CD14-positive monocyte (primary cell): ENCODE measurements around the gene BCAT1. TPM values are rescaled to one million over a fixed set of nuclear protein-coding genes. Genes with fewer than 3 reads are reported as not detected.

ENCODE experiments used
- DNase-seq, 3 donors: peaks; one replicate each; pipeline ENCODE4 v3.0.0-alpha.2; 2011 to 2022
- H2AFZ ChIP-seq: 2 replicates; pipeline ENCODE4 v1.6.0; 2012; ENCODE audit warnings: mild to moderate bottlenecking, low read depth, low read length, inconsistent platforms; ENCODE audit not compliant: insufficient read depth, poor library complexity, severe bottlenecking
- H3K27ac ChIP-seq, 2 donors: 1 replicate in 1 of 2; 2 replicates in 1 of 2; pipeline ENCODE4 v1.5.1; 2012 to 2013; ENCODE audit warnings: low read length in 2 of 2, control low read depth in 1 of 2, inconsistent platforms in 1 of 2, low read depth in 1 of 2, mild to moderate bottlenecking in 1 of 2
- H3K27me3 ChIP-seq, 2 donors: one replicate each; pipeline versions ENCODE4 v1.6.0 to v1.6.1; 2011 to 2013; ENCODE audit warnings: low read length in 2 of 2; ENCODE audit not compliant: control insufficient read depth in 2 of 2, insufficient read depth in 2 of 2
- H3K36me3 ChIP-seq, 2 donors: replicated peaks in 1 of 2; 1 replicate in 1 of 2; 2 replicates in 1 of 2; pipeline versions ENCODE4 v1.5.1 to v1.6.1; 2012 to 2013; ENCODE audit warnings: low read length in 2 of 2, control low read depth in 1 of 2, inconsistent platforms in 1 of 2, mild to moderate bottlenecking in 1 of 2; ENCODE audit not compliant: insufficient read depth in 2 of 2, control insufficient read depth in 1 of 2
- H3K4me1 ChIP-seq, 2 donors: 1 replicate in 1 of 2; 2 replicates in 1 of 2; pipeline versions ENCODE4 v1.5.1 to v1.6.1; 2012 to 2013; ENCODE audit warnings: low read length in 2 of 2, control low read depth in 1 of 2, inconsistent platforms in 1 of 2, mild to moderate bottlenecking in 1 of 2, moderate library complexity in 1 of 2; ENCODE audit not compliant: insufficient read depth in 2 of 2, control insufficient read depth in 1 of 2
- H3K4me2 ChIP-seq: replicated peaks from 2 replicates; pipeline ENCODE3; 2012; ENCODE audit warnings: low read length, moderate library complexity, mild to moderate bottlenecking; ENCODE audit not compliant: poor library complexity, severe bottlenecking; ENCODE audit errors: extremely low read depth
- H3K4me3 ChIP-seq, 3 experiments: fragments of 200-600 bp in 1 of 3; sonication (generic) in 1 of 3; replicated peaks in 1 of 3; 1 replicate in 2 of 3; 2 replicates in 1 of 3; pipeline ENCODE4 v1.5.1; 2011 to 2013; ENCODE audit warnings: low read length in 3 of 3, mild to moderate bottlenecking in 3 of 3, control low read depth in 2 of 3, low read depth in 2 of 3, inconsistent platforms in 1 of 3, moderate library complexity in 1 of 3
- H3K79me2 ChIP-seq: 2 replicates; pipeline ENCODE4 v1.6.0; 2012; ENCODE audit warnings: mild to moderate bottlenecking, control low read depth, inconsistent platforms, low read length, moderate library complexity; ENCODE audit not compliant: insufficient read depth
- H3K9ac ChIP-seq: 2 replicates; pipeline ENCODE4 v1.6.0; 2017; ENCODE audit warnings: low read length, mild to moderate bottlenecking; ENCODE audit not compliant: insufficient read depth, poor library complexity, severe bottlenecking
- H3K9me3 ChIP-seq, 2 donors: replicated peaks in 1 of 2; 1 replicate in 1 of 2; 2 replicates in 1 of 2; pipeline versions ENCODE4 v1.5.1 to v1.6.1; 2012 to 2013; ENCODE audit warnings: low read length in 2 of 2, control low read depth in 1 of 2; ENCODE audit not compliant: control insufficient read depth in 1 of 2, insufficient read depth in 1 of 2
- H4K20me1 ChIP-seq: 2 replicates; pipeline ENCODE4 v1.6.0; 2012; ENCODE audit warnings: mild to moderate bottlenecking, low read length, control low read depth, moderate library complexity; ENCODE audit not compliant: insufficient read depth
- H3K27ac Mint-ChIP-seq, 7 donors: one replicate each; pipeline ENCODE4 v1.8.0; 2020; ENCODE audit warnings: mild to moderate bottlenecking in 7 of 7, mixed read lengths in 7 of 7, moderate library complexity in 6 of 7, inconsistent platforms in 2 of 7
- H3K27me3 Mint-ChIP-seq, 3 donors: one replicate each; pipeline ENCODE4 v1.8.0; 2021 to 2022; ENCODE audit warnings: low read depth in 3 of 3, mild to moderate bottlenecking in 3 of 3, mixed read lengths in 3 of 3, moderate library complexity in 3 of 3, inconsistent platforms in 1 of 3
- H3K36me3 Mint-ChIP-seq, 2 donors: one replicate each; pipeline ENCODE4 v1.8.0; 2020; ENCODE audit warnings: mixed read lengths in 2 of 2, inconsistent platforms in 1 of 2, mild to moderate bottlenecking in 1 of 2
- H3K4me1 Mint-ChIP-seq: one replicate; pipeline ENCODE4 v1.8.0; 2020; ENCODE audit warnings: mild to moderate bottlenecking, mixed read lengths
- H3K4me3 Mint-ChIP-seq, 2 donors: one replicate each; pipeline ENCODE4 v1.8.0; 2020; ENCODE audit warnings: mild to moderate bottlenecking in 2 of 2, mixed read lengths in 2 of 2, moderate library complexity in 1 of 2
- H3K9me3 Mint-ChIP-seq, 7 donors: one replicate each; pipeline ENCODE4 v1.8.0; 2020 to 2022; ENCODE audit warnings: mixed read lengths in 7 of 7, mild to moderate bottlenecking in 6 of 7, moderate library complexity in 6 of 7, inconsistent platforms in 2 of 7
- CTCF ChIP-seq: fragments of 200-600 bp; IDR thresholded peaks from one replicate; pipeline ENCODE4 v1.8.0; 2022; ENCODE audit warnings: antibody characterized with exemption, mild to moderate bottlenecking
- WGBS: methylation state at CpG from one replicate; pipeline ENCODE4 v1.1.5; 2013; ENCODE audit warnings: missing lambda C conversion rate; ENCODE audit not compliant: insufficient coverage; 5-methylcytosine and 5-hydroxymethylcytosine counted together
- intact Hi-C, 2 donors: fragments of 100-400 bp; cut with micrococcal nuclease; formaldehyde crosslinking; loops; one replicate each; pipeline versions ENCODE4 v1.15.0 to v1.15.1; 2023
- polyA plus RNA-seq, 3 donors: library from polyadenylated mRNA; depleted of rRNA in 1 of 3; unstranded in 2 of 3; stranded (reverse) in 1 of 3; fragments of 300-500 nt in 2 of 3; fragments of >200 nt in 1 of 3; fragmentation: Illumina TruSeq in 2 of 3; gene quantifications; 1 replicate in 2 of 3; 2 replicates in 1 of 3; pipeline ENCODE4 v1.2.3, GENCODE V29; 2012 to 2021

The BCAT1 gene
- polyA plus RNA-seq, 3 donors, result 3.5 to 16.9 (median 15.2) TPM

GRCh38 chr12:24909667-24910066 is 39.2 kb downstream of the BCAT1 start:
- 42% methylated on average over 2 of the region's 3 CpGs for WGBS
- no peak overlapping the region for H3K4me2 ChIP-seq

GRCh38 chr12:24907464-24907863 is 41.4 kb downstream of the BCAT1 start:
- Mint-ChIP-seq H3K27ac (no peak overlapping the region), H3K4me1 (peaks cover 26% of the 10 kb centered on the region), H3K9me3 (peaks cover 0 to 5% (median 2%) of the 10 kb centered on the region in 7 donors), H3K27me3 (peaks cover 0 to 11% (median 7%) of the 10 kb centered on the region in 3 donors), H3K36me3 (no peaks in the 10 kb centered on the region), H3K4me3 (no peak overlapping the region)
- WGBS, result 93% methylated on average over 4 of the region's 5 CpGs
- Histone ChIP-seq H3K27ac (no peak overlapping the region), H4K20me1 (no peaks in the 10 kb centered on the region), H2AFZ (no peak overlapping the region), H3K4me1 (peaks cover 27 to 35% of the 10 kb centered on the region in 2 donors), H3K4me3 (no peak overlapping the region), H3K4me2 (no peak overlapping the region), H3K9ac (no peak overlapping the region), H3K9me3 (no peaks in the 10 kb centered on the region), H3K27me3 (no peaks in the 10 kb centered on the region), H3K36me3 (no peaks in the 10 kb centered on the region), H3K79me2 (no peaks in the 10 kb centered on the region)
- intact Hi-C loops, result no loop called here
- no peak for TF ChIP-seq CTCF
- DNase-seq, result no peak

More at GRCh38 chr12:24909667-24910066, 39.2 kb downstream of the BCAT1 start:
- Histone ChIP-seq H3K27me3 (no peaks in the 10 kb centered on the region), H3K27ac (peak overlapping the region; percentile 46 to 80), H4K20me1 (no peaks in the 10 kb centered on the region), H2AFZ (no peak overlapping the region), H3K79me2 (no peaks in the 10 kb centered on the region), H3K4me1 (peaks cover 12 to 17% of the 10 kb centered on the region in 2 donors), H3K4me3 (no peak overlapping the region), H3K36me3 (no peaks in the 10 kb centered on the region), H3K9me3 (no peaks in the 10 kb centered on the region), H3K9ac (no peak overlapping the region)
- peak; percentile 91 to 98 (median 93) for DNase-seq
- TF ChIP-seq CTCF, result no peak
- no peak overlapping the region for H3K4me3 Mint-ChIP-seq
- H3K27ac Mint-ChIP-seq, result peak overlapping the region; percentile 76 to 95 (median 86)
- peaks cover 17% of the 10 kb centered on the region for H3K4me1 Mint-ChIP-seq
- H3K27me3 Mint-ChIP-seq, result peaks cover 0 to 3% (median 0%) of the 10 kb centered on the region in 3 donors
- intact Hi-C loops, result no loop called here
- no peaks in the 10 kb centered on the region for H3K36me3 Mint-ChIP-seq
- peaks cover 0 to 4% (median 2%) of the 10 kb centered on the region in 7 donors for H3K9me3 Mint-ChIP-seq
